ENCODE results near the gene TBC1D8B. TPM values are rescaled to one million over a fixed set of nuclear protein-coding genes. Genes with fewer than 3 reads are reported as not detected.

The TBC1D8B gene
- polyA plus RNA-seq, 1 of the 3 experiments (the other 2 are of a cell fraction), result 0.03 TPM

- H3F3A ChIP-seq (replicated peaks; ENCODE audit: insufficient read depth), result no peaks in the 10 kb centered on the region
- DNase-seq, result no peak
- TF ChIP-seq IRF3 (IDR thresholded peaks at IDR 0.05; ENCODE audit: low read depth, low read length) (no peak), SMC3 (IDR thresholded peaks at IDR 0.05; ENCODE audit: low read depth, low read length) (no peak), MXI1 (IDR thresholded peaks at IDR 0.05; ENCODE audit: low read depth, low read length) (no peak), GATA2 (CRISPR knock-in tag; IDR thresholded peaks at IDR 0.05) (no peak), ELF1 (IDR thresholded peaks at IDR 0.05) (no peak), FOXM1 (IDR thresholded peaks at IDR 0.05; ENCODE audit: low read depth) (no peak), CHD2 (IDR thresholded peaks at IDR 0.05; ENCODE audit: low read length, partially characterized antibody) (no peak), FOSL2 (IDR thresholded peaks at IDR 0.05; ENCODE audit: borderline replicate concordance, low read depth) (no peak), TCF12 (IDR thresholded peaks at IDR 0.05) (no peak), POLR2AphosphoS5 (IDR thresholded peaks at IDR 0.05; ENCODE audit: low read depth, low read length) (no peak), RCOR1 (IDR thresholded peaks at IDR 0.05; ENCODE audit: low read length) (no peak), RXRA (IDR thresholded peaks at IDR 0.05; ENCODE audit: borderline replicate concordance, low read depth) (no peak), GABPA (IDR thresholded peaks at IDR 0.05; ENCODE audit: low read depth) (no peak), TEAD4 (IDR thresholded peaks at IDR 0.05; ENCODE audit: borderline replicate concordance, insufficient read depth) (no peak), SIN3A (IDR thresholded peaks at IDR 0.05; ENCODE audit: borderline replicate concordance, low read depth, low read length) (no peak), NRF1 (IDR thresholded peaks at IDR 0.05; ENCODE audit: low read depth, low read length) (no peak), EZH2phosphoT487 (IDR thresholded peaks at IDR 0.05; ENCODE audit: borderline replicate concordance, low read depth) (no peak)
- TF ChIP-seq, protein P1, sequence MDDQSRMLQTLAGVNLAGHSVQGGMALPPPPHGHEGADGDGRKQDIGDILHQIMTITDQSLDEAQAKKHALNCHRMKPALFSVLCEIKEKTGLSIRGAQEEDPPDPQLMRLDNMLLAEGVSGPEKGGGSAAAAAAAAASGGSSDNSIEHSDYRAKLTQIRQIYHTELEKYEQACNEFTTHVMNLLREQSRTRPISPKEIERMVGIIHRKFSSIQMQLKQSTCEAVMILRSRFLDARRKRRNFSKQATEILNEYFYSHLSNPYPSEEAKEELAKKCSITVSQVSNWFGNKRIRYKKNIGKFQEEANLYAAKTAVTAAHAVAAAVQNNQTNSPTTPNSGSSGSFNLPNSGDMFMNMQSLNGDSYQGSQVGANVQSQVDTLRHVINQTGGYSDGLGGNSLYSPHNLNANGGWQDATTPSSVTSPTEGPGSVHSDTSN (IDR thresholded peaks at IDR 0.05), result no peak
- TF ChIP-seq, protein P2, sequence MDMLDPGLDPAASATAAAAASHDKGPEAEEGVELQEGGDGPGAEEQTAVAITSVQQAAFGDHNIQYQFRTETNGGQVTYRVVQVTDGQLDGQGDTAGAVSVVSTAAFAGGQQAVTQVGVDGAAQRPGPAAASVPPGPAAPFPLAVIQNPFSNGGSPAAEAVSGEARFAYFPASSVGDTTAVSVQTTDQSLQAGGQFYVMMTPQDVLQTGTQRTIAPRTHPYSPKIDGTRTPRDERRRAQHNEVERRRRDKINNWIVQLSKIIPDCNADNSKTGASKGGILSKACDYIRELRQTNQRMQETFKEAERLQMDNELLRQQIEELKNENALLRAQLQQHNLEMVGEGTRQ (IDR thresholded peaks at IDR 0.05; ENCODE audit: borderline replicate concordance, low read depth, low read length), result no peak
- TF ChIP-seq, protein P3, sequence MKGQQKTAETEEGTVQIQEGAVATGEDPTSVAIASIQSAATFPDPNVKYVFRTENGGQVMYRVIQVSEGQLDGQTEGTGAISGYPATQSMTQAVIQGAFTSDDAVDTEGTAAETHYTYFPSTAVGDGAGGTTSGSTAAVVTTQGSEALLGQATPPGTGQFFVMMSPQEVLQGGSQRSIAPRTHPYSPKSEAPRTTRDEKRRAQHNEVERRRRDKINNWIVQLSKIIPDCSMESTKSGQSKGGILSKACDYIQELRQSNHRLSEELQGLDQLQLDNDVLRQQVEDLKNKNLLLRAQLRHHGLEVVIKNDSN (IDR thresholded peaks at IDR 0.05; ENCODE audit: borderline replicate concordance, low read depth), result no peak
- no peaks in the 10 kb centered on the region for H3K9me3 ChIP-seq
- H3K9ac ChIP-seq, result no peak overlapping the region
- H4K20me1 ChIP-seq (ENCODE audit: insufficient read depth), result no peaks in the 10 kb centered on the region
- H3K27ac ChIP-seq (ENCODE audit: low read depth in 2 of 2, low read length in 1 of 2), result no peak overlapping the region
- no peak overlapping the region for H3K4me3 ChIP-seq (ENCODE audit: low read depth in 2 of 2, low read length in 1 of 2)
- H3K4me2 ChIP-seq, result no peak overlapping the region
- no peak overlapping the region for H2AFZ ChIP-seq (ENCODE audit: low read depth)
- H3K9me2 ChIP-seq, result no peaks in the 10 kb centered on the region
- H3K36me3 ChIP-seq (replicated peaks in 1 of 2; ENCODE audit: control insufficient read depth in 1 of 2, insufficient read depth in 2 of 2, low read length in 1 of 2), result no peaks in the 10 kb centered on the region
- ChIA-PET POLR2A (no interaction called here), CTCF (interaction anchor here (5.2 kb wide), 1 partner anchor 11 kb away, joined by 35 read pairs; no protein-coding TSS in a partner anchor)
- WGBS (ENCODE audit: low lambda C conversion rate), result 57% methylated on average over 4 of the region's 5 CpGs
- H3K79me2 ChIP-seq (ENCODE audit: insufficient read depth), result no peaks in the 10 kb centered on the region
- no peaks in the 10 kb centered on the region for H3K4me1 ChIP-seq (ENCODE audit: control insufficient read depth in 1 of 2, insufficient read depth in 2 of 2, low read depth in 1 of 2, low read length in 1 of 2)
- peaks cover 25% of the 10 kb centered on the region; the same call in 1 of the 2 replicates for H3K27me3 ChIP-seq (ENCODE audit: insufficient read depth)
These were observed 102.7 kb downstream of the TBC1D8B start for GRCh38 chrX:106905064-106905708.
